Measurements from ENCODE around the gene DNAI4. TPM values are rescaled to one million over a fixed set of nuclear protein-coding genes. Genes with fewer than 3 reads are reported as not detected.

Gene DNAI4
- total RNA-seq (2022; extraction: Qiagen RNA extraction; ENCODE audit: low read depth) = 0.27 to 1.9 TPM (median 0.74 TPM) in 5 replicates

GRCh38 chr1:66924756-66925557, at the start of gene DNAI4, which contains the start of gene MIER1:
TSS of gene DNAI4 (minus strand) at chr1:66924856. CDS start at chr1:66924831, 25 bp downstream.
TSS of gene MIER1 (plus strand) at chr1:66924990. CDS start at chr1:66925029, 39 bp downstream.

Other genes with a start within 250 kb of the DNAI4 start
- gene DYNLT5, start 172.4 kb downstream of the DNAI4 start, total RNA-seq (2022; extraction: Qiagen RNA extraction; ENCODE audit: low read depth) = not detected in 5 replicates
- gene INSL5, start 123.6 kb downstream of the DNAI4 start, total RNA-seq (2022; extraction: Qiagen RNA extraction; ENCODE audit: low read depth) = not detected in 5 replicates
- gene MIER1, start 134 bp upstream of the DNAI4 start, total RNA-seq (2022; extraction: Qiagen RNA extraction; ENCODE audit: low read depth) = 9.8 to 13.0 TPM (median 12.0 TPM) in 5 replicates
- 6.9 to 8.3 TPM (median 7.5 TPM) in 5 replicates for gene SLC35D1, start 129.3 kb upstream of the DNAI4 start, total RNA-seq (2022; extraction: Qiagen RNA extraction; ENCODE audit: low read depth)
- not detected in 5 replicates for gene C1orf141, start 210.1 kb upstream of the DNAI4 start, total RNA-seq (2022; extraction: Qiagen RNA extraction; ENCODE audit: low read depth)
- not detected in 5 replicates for gene IL23R, start 241.6 kb upstream of the DNAI4 start, total RNA-seq (2022; extraction: Qiagen RNA extraction; ENCODE audit: low read depth)

All from A549 treated with DMSO at 1 μM for 4 hours (cell line).